Measurements from ENCODE around the gene NETO2. TPM values are rescaled to one million over a fixed set of nuclear protein-coding genes. Genes with fewer than 3 reads are reported as not detected.

The NETO2 gene
- total RNA-seq, 1 experiment from 2014 or later, result 38.2 TPM

GRCh38 chr16:47134550-47134949, 9.2 kb downstream of the NETO2 start:
- intact Hi-C loops (cut with micrococcal nuclease; ENCODE audit: unreplicated experiment), result no loop called here
- Histone ChIP-seq H3K4me3 (ENCODE audit: low read depth in 2 of 2, low read length in 2 of 2) (no peak overlapping the region), H3K4me1 (ENCODE audit: control insufficient read depth, insufficient read depth, low read length) (peaks cover 39% of the 10 kb centered on the region), H3K27me3 (ENCODE audit: control insufficient read depth, insufficient read depth, low read length) (no peaks in the 10 kb centered on the region), H3K9me3 (ENCODE audit: control insufficient read depth, insufficient read depth, low read depth, low read length) (no peaks in the 10 kb centered on the region), H3K36me3 (ENCODE audit: control insufficient read depth, insufficient read depth, low read length) (no peaks in the 10 kb centered on the region), H3K27ac (ENCODE audit: low read length) (no peak overlapping the region)
- ChIA-PET CTCF (no interaction called here), POLR2A (no interaction called here)
- BruUV-seq (replicated peaks), result no TSS peak
- TF ChIP-seq REST (IDR thresholded peaks at IDR 0.05; ENCODE audit: insufficient read depth in 1 of 2, low read depth in 2 of 2, low read length in 1 of 2) (no peak), SIN3A (IDR thresholded peaks at IDR 0.05; ENCODE audit: borderline replicate concordance, insufficient read depth, low read depth, low read length) (no peak), POLR2AphosphoS5 (IDR thresholded peaks at IDR 0.05; ENCODE audit: low read depth, low read length) (no peak)
- ATAC-seq (no peak), DNase-seq (ENCODE audit: low read depth, low spot score) (no peak)
- in situ Hi-C loops (cut with HindIII; ENCODE audit: low pct_unique_long_range_greater_than_20kb, low sequenced_read_pairs), result no loop called here

- Histone ChIP-seq H3K27me3 (ENCODE audit: control insufficient read depth, insufficient read depth, low read length) (no peaks in the 10 kb centered on the region), H3K27ac (ENCODE audit: low read length) (no peak overlapping the region), H3K4me3 (ENCODE audit: low read depth in 2 of 2, low read length in 2 of 2) (no peak overlapping the region), H3K9me3 (ENCODE audit: control insufficient read depth, insufficient read depth, low read depth, low read length) (no peaks in the 10 kb centered on the region), H3K4me1 (ENCODE audit: control insufficient read depth, insufficient read depth, low read length) (peaks cover 23% of the 10 kb centered on the region), H3K36me3 (ENCODE audit: control insufficient read depth, insufficient read depth, low read length) (no peaks in the 10 kb centered on the region)
- BruUV-seq (replicated peaks), result no TSS peak
- intact Hi-C loops (cut with micrococcal nuclease; ENCODE audit: unreplicated experiment) (no loop called here), in situ Hi-C loops (cut with HindIII; ENCODE audit: low pct_unique_long_range_greater_than_20kb, low sequenced_read_pairs) (no loop called here)
- DNase-seq (ENCODE audit: low read depth, low spot score) (no peak), ATAC-seq (no peak)
- CTCF ChIA-PET, result no interaction called here
- POLR2A ChIA-PET, result no interaction called here
- TF ChIP-seq POLR2AphosphoS5 (IDR thresholded peaks at IDR 0.05; ENCODE audit: low read depth, low read length) (no peak), SIN3A (IDR thresholded peaks at IDR 0.05; ENCODE audit: borderline replicate concordance, insufficient read depth, low read depth, low read length) (no peak), TCF7L2 (IDR thresholded peaks at IDR 0.05; ENCODE audit: low read depth, low read length) (no peak), REST (IDR thresholded peaks at IDR 0.05; ENCODE audit: insufficient read depth in 1 of 2, low read depth in 2 of 2, low read length in 1 of 2) (no peak), CTCF (IDR thresholded peaks at IDR 0.05) (no peak; the same call in 1 of the 2 replicates)
Observed at GRCh38 chr16:47132308-47132707, 11.4 kb downstream of the NETO2 start.
